HEK293T (cell line): ENCODE measurements around the gene POU3F1.

Source experiments
- ARNT ChIP-seq: fragments of 450-650 bp; IDR thresholded peaks from 2 replicates; pipeline ENCODE4 v1.6.1; 2017; ENCODE audit warnings: mild to moderate bottlenecking
- ELF4 ChIP-seq: fragments of 450-650 bp; IDR thresholded peaks from 2 replicates; pipeline ENCODE4 v1.6.1; 2017; ENCODE audit warnings: antibody characterized with exemption
- FOXM1 ChIP-seq: fragments of 450-650 bp; IDR thresholded peaks from 2 replicates; pipeline ENCODE4 v1.6.1; 2017; ENCODE audit warnings: mild to moderate bottlenecking, borderline replicate concordance
- L3MBTL2 ChIP-seq: fragments of 450-650 bp; conservative IDR thresholded peaks from 2 replicates; pipeline ENCODE4 v1.6.1; 2016; ENCODE audit warnings: mild to moderate bottlenecking
- LEF1 ChIP-seq: fragments of 450-650 bp; IDR thresholded peaks from 2 replicates; pipeline ENCODE4 v1.6.1; 2017; ENCODE audit warnings: mild to moderate bottlenecking, borderline replicate concordance
- SP1 ChIP-seq: fragments of 450-650 bp; IDR thresholded peaks from 2 replicates; pipeline ENCODE4 v1.6.1; 2017
- SUZ12 ChIP-seq: fragments of 450-650 bp; IDR thresholded peaks from 2 replicates; pipeline ENCODE4 v1.6.1; 2016; ENCODE audit warnings: mild to moderate bottlenecking
- TARDBP ChIP-seq: fragments of 450-650 bp; IDR thresholded peaks from 2 replicates; pipeline ENCODE4 v1.6.1; 2016
- ZNF384 ChIP-seq: fragments of 450-650 bp; IDR thresholded peaks from 2 replicates; pipeline ENCODE4 v1.6.1; 2016
- TF ChIP-seq, protein P1 (sequence below): fragments of 450-650 bp; IDR thresholded peaks from 2 replicates; pipeline ENCODE4 v1.6.1; 2016

DNA sequence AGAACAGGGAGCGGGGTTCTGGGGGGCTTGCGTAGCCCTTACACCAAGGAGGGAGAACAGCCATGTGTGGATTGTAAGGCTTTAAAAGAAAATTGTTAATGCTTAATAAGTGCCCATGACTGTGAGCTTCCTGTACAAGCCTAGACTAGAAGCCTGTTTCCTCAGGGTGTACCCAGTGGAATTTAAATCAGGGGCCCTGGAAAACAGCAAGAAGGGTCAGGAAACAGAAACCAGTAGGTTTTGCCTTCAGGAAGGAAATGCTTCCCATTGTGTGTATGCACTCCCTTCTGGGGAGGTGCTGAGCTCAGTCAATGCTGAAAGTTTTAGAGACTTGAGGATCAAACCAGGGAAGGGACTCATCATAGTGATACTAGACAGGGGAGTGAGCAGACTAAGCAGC is 21.4 kb downstream of the POU3F1 start:
- TF ChIP-seq L3MBTL2 (no peak), SP1 (no peak), ELF4 (no peak), ZNF384 (no peak), TARDBP (no peak), LEF1 (no peak), ARNT (no peak), SUZ12 (no peak), FOXM1 (no peak)
- TF ChIP-seq, protein P1, sequence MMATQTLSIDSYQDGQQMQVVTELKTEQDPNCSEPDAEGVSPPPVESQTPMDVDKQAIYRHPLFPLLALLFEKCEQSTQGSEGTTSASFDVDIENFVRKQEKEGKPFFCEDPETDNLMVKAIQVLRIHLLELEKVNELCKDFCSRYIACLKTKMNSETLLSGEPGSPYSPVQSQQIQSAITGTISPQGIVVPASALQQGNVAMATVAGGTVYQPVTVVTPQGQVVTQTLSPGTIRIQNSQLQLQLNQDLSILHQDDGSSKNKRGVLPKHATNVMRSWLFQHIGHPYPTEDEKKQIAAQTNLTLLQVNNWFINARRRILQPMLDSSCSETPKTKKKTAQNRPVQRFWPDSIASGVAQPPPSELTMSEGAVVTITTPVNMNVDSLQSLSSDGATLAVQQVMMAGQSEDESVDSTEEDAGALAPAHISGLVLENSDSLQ = no peak
